WI38 (cell line): ENCODE results near the gene RNF5.

Experiments
- H3K4me3 ChIP-seq: 2 replicates; pipeline ENCODE4 v1.5.1; 2011; ENCODE audit warnings: low read depth, mild to moderate bottlenecking, control low read depth, low read length
- CTCF ChIP-seq: IDR thresholded peaks from 2 replicates; pipeline ENCODE4 v1.5.1; 2012; ENCODE audit warnings: low read depth, mild to moderate bottlenecking, control low read depth, low read length

The RNF5 gene

GRCh38 chr6:32152769-32153563 is 25.2 kb upstream of the RNF5 start:
- peak overlapping the region; percentile 73 for H3K4me3 ChIP-seq
- TF ChIP-seq CTCF: no peak

GRCh38 chr6:32153564-32154513 is 24.4 kb upstream of the RNF5 start, which contains the start of gene PPT2:
PPT2 (plus strand) TSS chr6:32154141; CDS start chr6:32154595, 454 bp downstream.
- H3K4me3 ChIP-seq: peak within 1 kb of the TSS; percentile 73
- TF ChIP-seq CTCF: no peak

- TF ChIP-seq CTCF: peak; percentile 27; the same call in 1 of the 2 replicates
- peak overlapping the region; percentile 73 for H3K4me3 ChIP-seq
Observed at GRCh38 chr6:32154514-32155161, 23.6 kb upstream of the RNF5 start.

GRCh38 chr6:32156891-32157290 is 21.3 kb upstream of the RNF5 start:
- H3K4me3 ChIP-seq: no peak overlapping the region
- TF ChIP-seq CTCF: no peak

GRCh38 chr6:32158052-32158451 is 20.2 kb upstream of the RNF5 start:
- no peak overlapping the region for H3K4me3 ChIP-seq

More at GRCh38 chr6:32158052-32158451, 20.2 kb upstream of the RNF5 start:
- no peak for TF ChIP-seq CTCF
